GM21717 (cell line): ENCODE results near the gene MMAB.

Experiments used
- ATAC-seq: cut with Tn5 transposase; IDR thresholded peaks from one replicate; pipeline ENCODE4 v1.9.1; 2021; ENCODE audit warnings: mild to moderate bottlenecking, moderate library complexity; ENCODE audit not compliant: unreplicated experiment

MMAB gene

GRCh38 chr12:109586385-109587296 lies 13.3 kb upstream of the MMAB start:
- no peak for ATAC-seq

GRCh38 chr12:109583733-109584132 lies 10.4 kb upstream of the MMAB start:
- no peak for ATAC-seq

GRCh38 chr12:109582636-109583035 lies 9.3 kb upstream of the MMAB start:
- ATAC-seq = no peak

GRCh38 chr12:109581856-109582255 lies 8.6 kb upstream of the MMAB start:
- ATAC-seq = no peak

GRCh38 chr12:109581334-109581691 lies 8.0 kb upstream of the MMAB start:
- ATAC-seq = no peak

GRCh38 chr12:109580684-109581333 lies 7.5 kb upstream of the MMAB start:
- no peak for ATAC-seq

- no peak for ATAC-seq
Measured at GRCh38 chr12:109580272-109580671, 7.0 kb upstream of the MMAB start.

- no peak for ATAC-seq
Measured at GRCh38 chr12:109579639-109580038, 6.3 kb upstream of the MMAB start.

- no peak for ATAC-seq
Measured at GRCh38 chr12:109578330-109578927, 5.1 kb upstream of the MMAB start.

- ATAC-seq = no peak
Measured at GRCh38 chr12:109577311-109577710, 4.0 kb upstream of the MMAB start.

- no peak for ATAC-seq
Measured at GRCh38 chr12:109575683-109576082, 2.4 kb upstream of the MMAB start.

GRCh38 chr12:109573914-109574244 lies 575 bp upstream of the MMAB start:
- no peak for ATAC-seq

- ATAC-seq = no peak
Measured at GRCh38 chr12:109572506-109572845, 828 bp downstream of the MMAB start.

- ATAC-seq = no peak
Measured at GRCh38 chr12:109571773-109572505, 1.4 kb downstream of the MMAB start.

- no peak for ATAC-seq
Measured at GRCh38 chr12:109568486-109568885, 4.8 kb downstream of the MMAB start.

GRCh38 chr12:109567967-109568366 lies 5.3 kb downstream of the MMAB start:
- ATAC-seq = no peak

GRCh38 chr12:109567296-109567695 lies 6.0 kb downstream of the MMAB start:
- ATAC-seq = no peak

GRCh38 chr12:109566424-109566823 lies 6.9 kb downstream of the MMAB start:
- ATAC-seq = no peak

GRCh38 chr12:109563291-109564284 lies 9.7 kb downstream of the MMAB start:
- no peak for ATAC-seq

GRCh38 chr12:109562871-109563270 lies 10.4 kb downstream of the MMAB start:
- no peak for ATAC-seq
